HG03565 (cell line): Measurements from ENCODE around the gene COL18A1.

Source experiments
- ATAC-seq: cut with Tn5 transposase; IDR thresholded peaks from one replicate; pipeline ENCODE4 v1.9.1; 2021; ENCODE audit warnings: mild to moderate bottlenecking, moderate library complexity; ENCODE audit not compliant: unreplicated experiment

The COL18A1 gene

DNA sequence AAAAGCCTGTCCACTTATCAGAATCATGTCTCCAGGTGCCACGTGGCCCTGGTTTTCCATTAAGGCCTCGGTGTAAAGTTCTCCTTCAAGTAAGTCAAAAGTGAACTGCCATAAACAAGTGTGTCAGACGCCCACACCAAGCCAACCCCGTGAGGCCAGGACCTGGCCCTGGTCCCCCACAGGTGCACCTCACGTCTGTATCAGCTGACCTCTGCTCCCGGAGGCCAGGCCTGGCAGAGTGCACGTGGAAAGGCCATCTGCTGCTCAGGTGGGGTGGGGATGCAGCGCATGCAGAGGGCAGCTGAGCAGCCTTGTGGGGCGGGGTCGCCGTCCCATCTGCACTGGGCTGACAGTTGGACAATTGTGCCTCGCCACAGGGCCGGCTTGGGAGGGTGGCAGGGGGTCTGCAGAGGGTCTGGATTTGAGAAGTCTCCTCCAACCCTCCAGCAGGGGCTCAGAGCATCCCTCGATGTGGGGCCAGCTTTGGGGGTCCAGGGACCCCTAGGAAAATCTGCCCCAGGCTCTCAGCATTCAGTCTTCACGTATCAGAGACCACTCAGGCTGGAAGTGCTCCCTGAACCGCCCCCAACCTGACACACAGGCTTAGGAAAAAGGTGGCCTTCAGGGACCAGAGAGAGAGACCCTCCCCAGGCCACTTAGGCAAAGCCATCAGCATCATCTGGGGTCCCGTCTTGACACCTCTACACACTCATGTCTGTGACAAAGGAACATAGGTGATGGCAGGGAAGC, 134.3 kb downstream of the COL18A1 start:
- no peak for ATAC-seq

DNA sequence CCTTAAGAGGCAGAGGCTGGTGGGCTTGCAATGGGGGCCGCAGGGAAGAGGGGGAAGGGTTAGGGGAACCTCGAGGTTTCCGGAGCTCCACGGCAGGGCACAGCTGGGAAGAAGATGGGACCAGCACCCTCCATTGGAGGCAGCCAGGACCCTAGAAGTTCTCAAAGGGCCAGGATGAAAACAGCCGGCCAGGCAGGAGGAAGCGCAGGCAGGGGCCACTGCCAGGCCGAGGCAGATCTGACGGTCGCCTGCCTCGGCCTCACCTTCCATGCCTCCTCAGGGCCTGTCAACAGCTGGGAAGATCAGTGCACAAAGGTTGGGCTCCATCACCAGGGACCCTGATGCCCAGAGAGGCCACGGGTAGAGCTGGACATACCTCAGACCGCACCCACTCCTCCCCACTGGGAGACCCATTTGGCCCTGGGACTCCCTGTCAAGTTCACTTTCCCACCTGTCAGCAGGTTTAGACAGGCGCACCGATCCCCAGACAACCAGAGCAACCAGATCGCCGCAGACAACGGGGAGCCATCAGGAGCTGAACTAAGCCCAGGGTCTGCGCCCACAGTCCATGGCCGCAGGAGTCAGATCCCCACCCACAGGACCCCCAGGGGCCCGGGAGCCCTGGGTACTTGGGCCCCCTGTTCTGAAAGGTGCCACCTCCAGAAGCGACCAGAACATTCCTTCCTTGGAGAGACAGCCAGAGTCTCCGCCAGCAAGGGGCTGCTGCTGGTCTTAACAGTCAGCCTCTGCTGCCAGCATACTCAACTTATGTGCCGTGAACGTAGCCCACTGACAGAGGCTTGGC, 135.0 kb downstream of the COL18A1 start:
- ATAC-seq, result no peak

DNA sequence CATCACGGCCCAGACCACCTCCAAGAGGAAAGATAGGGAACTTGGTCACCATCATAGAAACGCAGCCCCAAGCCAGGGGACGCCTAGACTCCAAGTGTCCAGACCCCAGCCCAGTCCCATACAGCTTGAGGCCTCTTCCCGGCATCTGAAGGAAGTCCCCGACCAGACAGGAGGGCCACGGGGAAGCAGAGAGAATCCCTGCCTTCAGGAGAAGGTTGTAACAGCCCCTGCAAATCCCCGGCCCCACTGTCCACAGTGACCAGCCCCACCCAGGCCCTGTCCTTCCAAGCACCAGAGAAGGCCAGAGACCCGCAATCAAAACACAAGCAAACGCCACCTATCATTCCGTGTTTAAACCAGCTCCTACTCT, 135.6 kb downstream of the COL18A1 start:
- no peak for ATAC-seq

DNA sequence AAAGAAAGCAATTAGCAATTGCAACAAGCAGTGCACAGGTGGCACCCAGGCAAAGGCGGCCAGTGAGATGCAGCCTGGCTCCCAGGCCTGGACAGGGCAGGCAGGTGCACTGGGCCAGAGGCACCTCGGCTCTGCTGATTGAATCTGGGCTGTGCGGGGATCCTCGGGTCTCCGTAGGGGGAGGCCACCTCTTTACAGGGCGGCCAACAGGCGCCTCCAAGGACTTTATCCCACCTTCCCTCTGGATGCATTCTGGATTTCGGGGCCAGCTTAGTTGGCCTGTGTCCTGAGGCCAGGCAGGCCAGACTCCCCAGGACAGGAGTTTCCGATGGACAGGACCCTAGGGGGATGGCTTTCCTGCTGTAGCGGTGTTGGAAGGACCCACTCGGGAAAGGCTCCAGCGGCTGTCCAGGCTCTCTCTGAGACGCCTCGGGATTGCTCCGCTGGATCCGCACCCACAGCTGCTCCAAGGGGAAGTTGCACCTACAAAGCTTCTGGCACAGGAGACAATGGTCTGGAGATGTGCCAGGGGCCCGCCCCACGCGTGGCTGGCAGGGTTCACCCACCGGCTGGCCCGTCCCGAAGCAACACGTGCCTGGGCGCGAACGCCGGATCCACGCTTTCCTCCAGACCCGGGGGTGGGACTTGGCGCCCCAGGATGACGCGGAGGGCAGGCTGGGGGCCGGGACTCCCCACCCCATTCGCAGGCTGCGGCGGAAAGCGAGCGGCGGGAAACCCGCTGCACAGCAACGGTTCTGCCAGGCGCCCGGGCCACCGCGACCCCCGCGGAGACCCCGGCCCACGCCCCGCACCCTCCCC, 136.5 kb downstream of the COL18A1 start:
- peak; percentile 32 for ATAC-seq

DNA sequence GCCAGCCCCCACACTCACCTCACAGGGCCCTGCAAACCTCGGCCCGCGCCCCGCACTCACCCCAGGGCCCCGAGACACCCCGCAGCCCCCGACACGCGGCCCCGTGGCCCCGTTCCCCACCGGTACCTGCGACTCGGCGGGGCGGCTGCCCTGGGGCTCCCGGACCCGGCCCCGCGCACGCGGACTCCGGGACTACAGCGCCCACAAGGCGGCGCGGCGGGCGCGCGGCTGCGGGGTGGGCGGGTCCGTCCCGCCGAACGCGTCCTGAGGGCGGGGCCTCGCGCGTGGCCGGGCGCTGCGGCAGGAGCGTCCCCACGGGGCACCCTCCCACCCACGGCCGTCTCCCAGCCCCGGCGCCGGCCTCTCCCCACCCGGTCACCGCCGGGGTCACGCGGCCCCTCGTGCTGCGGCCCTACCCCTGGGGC, 137.3 kb downstream of the COL18A1 start, which contains the start of gene SLC19A1:
Gene SLC19A1 (minus strand): TSS at position 199 of the 425 bp plus-strand sequence. CDS start 4,481 bp downstream, outside the sequence.
- ATAC-seq, result no peak

DNA sequence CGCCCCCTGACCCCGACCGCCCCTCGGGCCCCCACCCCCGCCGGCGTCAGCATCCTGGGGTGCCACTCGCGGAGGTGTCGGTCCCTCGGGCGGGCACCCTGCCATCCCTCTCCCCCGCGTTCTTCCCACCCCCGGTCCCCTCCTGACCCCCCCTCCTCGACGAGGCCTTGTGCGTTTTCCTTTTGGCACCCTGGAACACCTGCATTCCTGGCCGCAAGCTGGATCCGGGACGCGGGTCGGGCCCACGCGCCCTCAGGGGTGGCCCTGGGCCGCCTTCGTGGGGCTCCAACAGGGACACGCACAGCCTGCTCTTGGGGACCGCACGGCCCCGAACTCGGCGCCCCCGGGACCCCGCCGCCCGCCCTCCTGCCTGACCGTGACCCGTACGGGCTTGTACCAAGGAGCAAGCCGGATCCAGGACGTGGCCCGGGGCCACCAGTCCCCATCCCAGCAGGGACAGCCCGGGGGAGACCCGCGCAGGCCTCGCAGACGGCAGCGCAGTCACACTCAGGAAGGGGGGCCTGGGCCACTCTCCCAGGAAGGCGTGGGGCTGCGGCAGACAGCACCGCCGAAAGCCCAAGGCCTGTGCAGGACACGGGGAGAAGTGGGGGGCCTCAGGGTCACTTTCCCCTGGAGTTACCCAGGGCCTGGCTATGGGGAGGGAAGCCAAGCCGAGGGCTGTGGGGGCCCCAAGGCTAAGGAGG, 137.9 kb downstream of the COL18A1 start:
- no peak for ATAC-seq

DNA sequence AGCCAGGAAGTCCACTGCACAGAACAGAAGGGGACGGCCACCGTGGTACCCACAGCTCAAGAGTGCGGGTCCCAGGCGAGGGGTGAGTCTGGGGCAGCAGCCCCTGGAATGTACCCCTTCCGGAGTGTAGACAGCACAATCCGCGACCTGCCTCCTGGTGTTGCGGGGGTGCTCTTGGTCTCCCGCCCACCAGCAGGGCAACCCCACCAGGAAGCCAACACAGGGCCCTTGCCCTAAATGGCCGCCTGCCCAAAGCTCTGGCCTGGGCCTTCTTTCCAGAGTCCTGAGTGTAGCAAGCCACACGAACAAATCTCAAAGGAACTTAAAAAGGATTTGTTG, 138.4 kb downstream of the COL18A1 start:
- no peak for ATAC-seq

DNA sequence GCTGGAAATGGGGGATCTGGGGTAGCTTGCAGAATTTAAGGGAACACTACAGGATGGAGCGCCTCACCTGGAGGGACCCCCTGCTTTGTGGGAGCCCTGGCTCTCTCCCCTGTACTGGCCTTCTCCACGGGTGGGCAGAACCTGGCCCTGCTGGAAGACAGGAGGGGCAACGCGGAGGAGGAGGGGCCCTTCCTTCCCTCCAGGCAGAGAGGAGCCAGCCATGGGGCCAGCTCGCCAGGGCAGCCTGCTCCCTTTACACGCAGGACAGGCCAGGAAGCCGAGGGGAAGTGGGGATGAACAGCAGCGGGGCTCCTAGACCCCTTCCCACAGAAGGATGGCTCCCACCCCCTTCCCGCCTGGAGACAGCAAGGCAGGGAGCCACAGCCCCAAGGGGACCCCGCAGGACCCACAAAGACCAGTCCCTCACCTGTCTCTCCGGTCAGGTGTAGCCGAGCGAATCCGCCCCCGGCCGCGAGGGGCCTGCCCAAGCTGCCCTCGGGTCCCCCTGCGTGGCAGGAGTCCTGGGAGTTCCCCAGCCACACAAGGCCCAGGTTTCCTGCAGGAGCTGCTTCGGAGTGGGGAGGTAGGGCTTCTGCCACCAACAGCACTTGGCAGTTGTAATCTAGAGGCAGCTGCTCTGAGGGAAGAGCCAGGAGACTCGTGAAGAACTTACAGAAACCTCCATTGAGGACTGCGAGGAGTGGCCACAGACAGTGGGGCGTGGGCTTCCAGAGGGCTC, 138.9 kb downstream of the COL18A1 start:
- ATAC-seq, result no peak

DNA sequence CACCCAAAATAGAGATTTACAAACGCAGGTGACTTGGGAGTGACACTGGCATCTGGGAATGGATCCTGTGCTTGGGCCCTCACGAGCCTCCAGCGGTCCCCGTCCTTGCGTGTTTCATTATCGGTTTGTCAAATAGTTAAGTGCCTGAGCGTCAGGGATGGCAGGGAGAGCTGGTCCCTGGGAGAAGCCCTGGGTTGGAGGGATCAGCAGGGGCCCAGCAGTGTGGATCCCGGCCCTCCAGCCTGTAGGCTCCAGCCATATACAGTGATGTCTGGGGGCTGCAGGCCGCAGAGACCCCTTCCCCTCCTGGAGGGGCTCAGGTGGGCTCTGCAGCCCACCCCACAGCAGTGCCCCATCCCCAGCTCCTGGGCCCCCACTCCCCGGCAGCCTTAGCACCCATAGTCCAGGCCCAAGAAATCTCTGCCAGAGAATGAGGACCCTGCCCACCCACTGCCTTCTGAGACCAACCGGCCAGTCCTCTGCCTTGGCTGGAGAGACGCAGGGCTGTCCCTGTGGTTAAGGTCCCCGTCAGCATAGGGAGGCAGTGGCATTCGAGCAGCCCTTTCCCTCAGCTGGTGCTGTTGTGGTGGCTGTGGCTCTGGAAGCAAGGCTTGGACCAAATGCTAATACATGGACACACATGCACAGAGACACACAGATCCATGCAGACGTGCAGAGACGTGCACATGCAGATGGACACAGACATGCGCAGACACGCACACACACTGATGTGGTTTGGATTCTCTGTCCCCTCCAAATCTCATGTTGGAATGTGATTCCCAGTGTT, 139.7 kb downstream of the COL18A1 start:
- ATAC-seq, result no peak

DNA sequence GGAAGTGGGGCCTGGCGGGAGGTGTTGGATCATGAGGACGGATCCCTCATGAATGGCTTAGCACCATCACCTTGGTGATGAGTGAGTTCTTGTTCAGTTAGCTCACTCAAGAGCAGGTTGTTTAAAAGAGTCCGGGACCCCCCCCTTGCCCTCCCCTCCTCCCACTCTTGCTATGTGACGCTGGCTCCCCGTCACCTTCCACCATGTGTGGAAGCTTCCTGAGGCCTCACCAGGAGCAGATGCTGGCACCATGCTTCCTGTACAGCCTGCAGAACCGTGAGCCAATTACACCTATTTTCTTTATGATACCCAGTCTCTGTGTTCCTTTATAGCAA, 140.2 kb downstream of the COL18A1 start:
- ATAC-seq, result no peak

DNA sequence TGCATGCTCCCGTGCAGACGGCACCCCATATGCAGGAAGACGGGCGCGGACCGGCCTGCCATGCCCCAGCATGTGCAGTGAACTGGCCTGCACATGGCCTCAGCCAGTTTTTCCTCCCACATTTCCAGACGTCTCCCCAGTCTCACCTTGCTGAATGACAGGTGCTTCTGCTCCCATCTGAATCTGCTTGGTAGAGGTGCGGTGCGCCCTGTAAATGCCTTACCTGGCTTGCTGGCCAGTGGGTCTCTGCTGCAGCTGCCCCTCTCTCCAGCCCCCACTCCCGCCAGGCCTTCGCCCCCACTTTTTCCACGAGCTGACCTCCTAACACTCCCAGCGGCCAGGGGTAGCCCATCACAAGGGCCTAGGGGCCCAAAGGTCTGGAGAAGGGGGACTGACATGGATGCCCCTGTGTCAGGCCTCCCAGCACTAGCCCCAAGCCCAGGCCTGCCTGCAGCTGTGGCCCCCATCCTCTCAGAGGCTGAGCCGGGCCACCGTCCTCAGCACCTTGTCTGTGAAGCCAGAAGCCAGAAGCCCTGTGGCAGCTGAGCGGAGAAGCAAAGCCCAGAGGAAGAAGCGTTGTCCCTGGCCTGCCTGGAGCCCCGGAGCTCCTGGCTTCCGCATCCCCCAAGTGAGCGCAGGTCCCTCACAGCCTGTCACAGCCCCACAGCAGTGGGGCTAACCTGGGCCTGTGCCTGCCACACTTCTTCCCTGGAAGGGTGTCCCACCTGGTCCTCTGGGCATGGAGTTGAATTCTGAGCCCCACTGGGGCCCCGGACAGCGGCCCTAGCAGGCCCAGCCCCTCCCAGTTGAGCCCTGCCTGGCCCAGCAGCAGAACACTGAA, 140.9 kb downstream of the COL18A1 start:
- no peak for ATAC-seq

DNA sequence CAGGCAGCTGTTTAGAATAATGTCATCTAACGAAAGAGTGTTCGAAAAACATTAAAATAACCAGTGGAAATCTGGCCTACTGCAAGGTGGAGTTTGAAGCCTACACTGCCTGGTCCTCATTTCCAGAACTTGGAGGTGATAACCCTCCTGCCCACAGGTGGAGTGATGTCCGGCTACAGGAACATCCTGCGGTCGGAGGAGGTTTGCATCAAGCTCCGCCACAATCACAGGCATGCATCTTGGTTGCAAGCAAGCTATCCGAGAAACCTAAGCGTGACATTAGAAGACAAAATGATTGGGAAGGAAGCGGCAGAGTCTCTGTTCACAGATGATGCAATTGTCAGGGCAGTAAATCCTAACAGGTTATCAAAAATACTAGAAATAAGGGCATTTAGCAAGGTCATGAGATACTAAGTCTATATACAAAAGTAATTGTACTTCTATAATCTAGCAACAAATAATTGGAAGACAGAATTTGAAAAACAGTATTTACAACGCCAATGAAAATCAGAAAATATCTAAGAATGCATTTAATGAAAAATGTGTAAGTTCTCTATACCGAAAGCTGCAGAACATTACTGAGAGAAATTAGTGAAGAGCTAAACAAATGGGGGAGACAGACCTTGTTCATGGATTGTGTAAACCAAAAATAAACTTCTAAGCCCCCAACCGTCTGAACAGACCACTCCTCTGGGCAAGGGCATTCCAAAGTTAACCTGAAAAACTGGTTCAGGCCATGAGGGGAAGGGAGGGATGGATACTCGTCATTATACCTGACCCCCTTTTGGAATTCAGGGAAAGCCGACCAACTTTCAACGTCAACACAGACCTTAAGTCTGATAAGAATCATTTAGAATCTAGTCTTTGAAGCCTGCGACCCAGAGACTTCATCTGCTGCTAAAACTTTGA, 141.9 kb downstream of the COL18A1 start:
- ATAC-seq, result no peak

DNA sequence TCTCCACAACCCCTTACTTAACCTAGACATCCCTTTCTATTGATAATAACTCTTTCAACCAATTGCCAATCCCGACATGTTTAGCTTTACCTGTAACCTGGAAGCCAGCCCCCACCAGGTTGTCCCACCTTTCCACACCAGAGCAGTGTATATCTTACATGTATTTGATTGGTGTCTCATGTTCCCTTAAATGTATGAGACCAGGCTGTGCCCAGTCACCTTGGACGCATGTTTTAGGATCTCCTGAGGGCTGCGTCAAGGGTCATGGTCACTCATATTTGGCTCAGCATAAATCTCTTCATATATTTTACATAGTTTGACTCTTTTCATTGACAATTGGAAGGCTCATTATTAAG, 142.6 kb downstream of the COL18A1 start:
- ATAC-seq, result no peak

DNA sequence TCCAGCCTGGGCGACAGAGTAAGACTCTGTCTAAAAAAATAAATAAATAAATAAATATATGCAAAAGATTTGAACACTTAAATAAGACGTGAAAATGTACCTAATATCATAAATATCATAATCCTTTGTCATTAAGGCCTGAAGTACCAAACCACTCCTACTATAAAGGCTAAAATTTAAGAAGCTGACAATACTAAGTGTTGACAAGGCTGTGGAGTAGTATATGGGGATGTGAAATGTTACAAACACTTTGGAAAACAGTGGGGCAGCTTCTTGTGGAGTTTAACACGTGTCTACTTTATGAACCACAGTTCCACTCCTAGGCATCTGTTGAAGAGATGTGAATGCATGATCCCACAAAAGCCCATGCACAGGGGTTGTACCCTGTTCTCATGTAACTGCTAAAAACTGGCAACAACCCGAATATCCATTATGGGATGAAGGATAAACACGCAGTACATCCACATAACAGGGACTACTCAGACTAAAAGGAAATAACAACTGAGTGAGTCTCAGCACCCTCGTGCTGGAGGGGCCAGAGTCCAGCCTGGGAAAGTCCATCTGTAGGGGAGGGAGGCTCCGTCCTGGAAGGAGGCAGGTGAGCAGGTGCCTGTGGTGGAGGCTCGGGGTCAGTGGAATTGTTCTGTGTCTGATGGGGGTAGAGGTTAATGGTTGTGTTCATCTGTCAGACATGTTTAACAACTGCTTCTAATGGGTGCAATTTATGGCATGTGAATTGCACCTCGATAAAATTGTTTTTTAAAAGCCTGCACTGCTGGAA, 143.9 kb downstream of the COL18A1 start:
- ATAC-seq, result no peak

DNA sequence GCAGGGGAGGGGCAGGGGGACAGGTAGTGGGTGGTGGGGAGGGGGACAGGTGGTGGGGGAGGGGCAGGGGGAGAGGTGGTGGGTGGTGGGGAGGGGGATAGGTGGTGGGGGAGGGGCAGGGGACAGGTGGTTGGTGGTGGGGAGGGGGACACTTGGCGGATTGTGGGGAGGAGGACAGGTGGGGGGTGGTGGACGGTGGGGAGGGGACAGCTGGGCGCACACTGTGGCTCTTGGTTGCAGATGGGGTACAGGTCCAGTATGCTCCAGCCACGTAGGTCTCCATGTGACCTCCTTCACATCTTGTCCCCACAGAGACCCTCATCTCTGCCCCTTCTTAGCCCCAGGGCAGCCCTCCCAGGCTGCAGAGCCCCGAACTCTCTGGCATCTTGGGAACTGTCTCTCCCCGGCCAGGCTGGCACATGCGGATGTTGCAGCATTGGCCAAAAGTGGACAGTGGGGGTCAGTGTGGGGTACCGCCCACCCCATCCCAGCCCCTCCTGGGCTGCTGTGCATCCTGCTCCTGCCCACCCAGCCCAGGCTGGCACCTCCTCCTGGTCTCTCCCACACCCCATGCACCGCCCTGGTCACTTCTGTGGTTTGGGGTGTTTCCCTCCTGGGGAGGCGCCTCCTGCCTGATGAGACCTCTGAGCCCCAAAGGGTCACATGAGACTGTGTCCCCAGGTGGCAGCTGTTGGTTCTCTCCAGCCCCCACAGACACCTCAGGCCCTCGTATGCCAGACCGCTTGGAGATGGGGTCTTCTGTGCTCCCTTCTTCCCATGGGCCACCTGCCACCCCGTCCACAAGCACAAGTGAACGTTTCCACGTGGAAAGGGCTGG, 144.9 kb downstream of the COL18A1 start:
- ATAC-seq, result no peak
